Stimulated activated CD8-positive, alpha-beta memory T cell treated with anti-CD3 and anti-CD28 coated beads, Interleukin-2, amount 100 ng/mL, for 1 hour (primary cell): ENCODE measurements around the gene GABRB2.

Experiments
- DNase-seq, 2 donors: peaks; one replicate each; pipeline ENCODE4 v3.0.0-alpha.2; 2020; ENCODE audit warnings: low read depth in 2 of 2

Gene GABRB2

GRCh38 chr5:161471211-161471950 lies 75.1 kb downstream of the GABRB2 start:
- DNase-seq: no peak

- no peak for DNase-seq
These were observed 78.8 kb downstream of the GABRB2 start for GRCh38 chr5:161467703-161468102.

GRCh38 chr5:161460741-161461140 lies 85.8 kb downstream of the GABRB2 start:
- no peak for DNase-seq

GRCh38 chr5:161446655-161447054 lies 99.9 kb downstream of the GABRB2 start:
- DNase-seq: no peak

- DNase-seq: no peak
These were observed 104.1 kb downstream of the GABRB2 start for GRCh38 chr5:161442471-161442870.

- DNase-seq: no peak
These were observed 113.7 kb downstream of the GABRB2 start for GRCh38 chr5:161432798-161433197.

- no peak for DNase-seq
These were observed 114.6 kb downstream of the GABRB2 start for GRCh38 chr5:161431963-161432362.

- DNase-seq: no peak
These were observed 125.5 kb downstream of the GABRB2 start for GRCh38 chr5:161421067-161421466.

GRCh38 chr5:161420521-161420920 lies 126.0 kb downstream of the GABRB2 start:
- no peak for DNase-seq

GRCh38 chr5:161414896-161415295 lies 131.6 kb downstream of the GABRB2 start:
- DNase-seq: no peak

GRCh38 chr5:161414037-161414436 lies 132.5 kb downstream of the GABRB2 start:
- DNase-seq: no peak

- no peak for DNase-seq
These were observed 133.7 kb downstream of the GABRB2 start for GRCh38 chr5:161412792-161413191.

GRCh38 chr5:161411156-161411555 lies 135.4 kb downstream of the GABRB2 start:
- DNase-seq: no peak

- DNase-seq: no peak
These were observed 135.9 kb downstream of the GABRB2 start for GRCh38 chr5:161410640-161411039.

- DNase-seq: no peak
These were observed 137.1 kb downstream of the GABRB2 start for GRCh38 chr5:161409471-161409870.

GRCh38 chr5:161406880-161407279 lies 139.6 kb downstream of the GABRB2 start:
- DNase-seq: no peak

- DNase-seq: no peak
These were observed 142.5 kb downstream of the GABRB2 start for GRCh38 chr5:161403996-161404395.

GRCh38 chr5:161403121-161403520 lies 143.4 kb downstream of the GABRB2 start:
- no peak for DNase-seq

- DNase-seq: no peak
These were observed 145.9 kb downstream of the GABRB2 start for GRCh38 chr5:161400583-161400982.

GRCh38 chr5:161399996-161400562 lies 146.4 kb downstream of the GABRB2 start:
- no peak for DNase-seq

GRCh38 chr5:161397448-161397847 lies 149.1 kb downstream of the GABRB2 start:
- no peak for DNase-seq

GRCh38 chr5:161396171-161396570 lies 150.4 kb downstream of the GABRB2 start:
- no peak for DNase-seq

- DNase-seq: no peak
These were observed 154.8 kb downstream of the GABRB2 start for GRCh38 chr5:161391724-161392123.

- no peak for DNase-seq
These were observed 155.5 kb downstream of the GABRB2 start for GRCh38 chr5:161391016-161391415.
